ENCODE measurements around the gene RBM15. TPM values are rescaled to one million over a fixed set of nuclear protein-coding genes. Genes with fewer than 3 reads are reported as not detected.

Gene RBM15
- total RNA-seq, 3 donors from 2014 or later (not counting 1 experiment from before 2014, with no cell fraction given), result 81.8 to 109 (median 87.0) TPM

- intact Hi-C loops (cut with micrococcal nuclease), result no loop called here
- no peak for TF ChIP-seq CTCF (IDR thresholded peaks at IDR 0.05)
- H3K27ac Mint-ChIP-seq, result no peak overlapping the region
Measured at GRCh38 chr1:110319332-110320167, 19.6 kb upstream of the RBM15 start.

GRCh38 chr1:110320168-110320518, 19.0 kb upstream of the RBM15 start:
- Mint-ChIP-seq H3K9me3 (no peaks in the 10 kb centered on the region), H3K4me3 (no peak overlapping the region)
- ATAC-seq, result no peak

More at GRCh38 chr1:110319332-110320167, 19.6 kb upstream of the RBM15 start:
- ATAC-seq (no peak), DNase-seq (no peak)
- H3K4me3 ChIP-seq (ENCODE audit: low read length), result no peak overlapping the region
- Mint-ChIP-seq H3K9me3 (no peaks in the 10 kb centered on the region), H3K36me3 (no peaks in the 10 kb centered on the region), H3K27me3 (ENCODE audit: low read depth in 2 of 2) (no peaks in the 10 kb centered on the region), H3K4me3 (no peak overlapping the region), H3K4me1 (no peaks in the 10 kb centered on the region)
- WGBS (ENCODE audit: insufficient coverage), result 82% methylated on average over 3 of the region's 4 CpGs
- no peaks in the 10 kb centered on the region for H3K36me3 ChIP-seq (ENCODE audit: control insufficient read depth, insufficient read depth, low read length)
- H3K4me1 ChIP-seq (ENCODE audit: control insufficient read depth, insufficient read depth, low read length), result no peaks in the 10 kb centered on the region
- no peak overlapping the region for H3K27ac ChIP-seq (ENCODE audit: low read length)
- no peaks in the 10 kb centered on the region for H3K9me3 ChIP-seq (ENCODE audit: control insufficient read depth, insufficient read depth, low read length)
- no peaks in the 10 kb centered on the region for H3K27me3 ChIP-seq (ENCODE audit: control insufficient read depth, insufficient read depth, low read length)

GRCh38 chr1:110321045-110321444, 18.1 kb upstream of the RBM15 start:
- H3K36me3 Mint-ChIP-seq, result no peaks in the 10 kb centered on the region
- no peaks in the 10 kb centered on the region for H3K9me3 Mint-ChIP-seq
- H3K27me3 ChIP-seq (ENCODE audit: control insufficient read depth, insufficient read depth, low read length), result no peaks in the 10 kb centered on the region
- 83% methylated on average over 1 of the region's 2 CpGs for WGBS (ENCODE audit: insufficient coverage)
- H3K27ac Mint-ChIP-seq, result no peak overlapping the region
- no peaks in the 10 kb centered on the region for H3K4me1 ChIP-seq (ENCODE audit: control insufficient read depth, insufficient read depth, low read length)
- no peaks in the 10 kb centered on the region for H3K36me3 ChIP-seq (ENCODE audit: control insufficient read depth, insufficient read depth, low read length)
- H3K4me3 ChIP-seq (ENCODE audit: low read length), result no peak overlapping the region
- no peaks in the 10 kb centered on the region for H3K9me3 ChIP-seq (ENCODE audit: control insufficient read depth, insufficient read depth, low read length)
- intact Hi-C loops (cut with micrococcal nuclease), result no loop called here
- H3K27ac ChIP-seq (ENCODE audit: low read length), result no peak overlapping the region
- ATAC-seq, result no peak
- no peaks in the 10 kb centered on the region for H3K4me1 Mint-ChIP-seq
- TF ChIP-seq CTCF (IDR thresholded peaks at IDR 0.05), result no peak
- H3K27me3 Mint-ChIP-seq (ENCODE audit: low read depth in 2 of 2), result no peaks in the 10 kb centered on the region
- no peak overlapping the region for H3K4me3 Mint-ChIP-seq
- DNase-seq, result no peak

More at GRCh38 chr1:110320168-110320518, 19.0 kb upstream of the RBM15 start:
- 89% methylated on average over 1 of the region's 1 CpG for WGBS (ENCODE audit: insufficient coverage)
- intact Hi-C loops (cut with micrococcal nuclease), result no loop called here
- Histone ChIP-seq H3K27me3 (ENCODE audit: control insufficient read depth, insufficient read depth, low read length) (no peaks in the 10 kb centered on the region), H3K36me3 (ENCODE audit: control insufficient read depth, insufficient read depth, low read length) (no peaks in the 10 kb centered on the region), H3K9me3 (ENCODE audit: control insufficient read depth, insufficient read depth, low read length) (no peaks in the 10 kb centered on the region), H3K27ac (ENCODE audit: low read length) (no peak overlapping the region), H3K4me1 (ENCODE audit: control insufficient read depth, insufficient read depth, low read length) (no peaks in the 10 kb centered on the region), H3K4me3 (ENCODE audit: low read length) (no peak overlapping the region)
- DNase-seq, result no peak
- Mint-ChIP-seq H3K27me3 (ENCODE audit: low read depth in 2 of 2) (no peaks in the 10 kb centered on the region), H3K36me3 (no peaks in the 10 kb centered on the region), H3K4me1 (no peaks in the 10 kb centered on the region), H3K27ac (no peak overlapping the region)
- no peak for TF ChIP-seq CTCF (IDR thresholded peaks at IDR 0.05)

- Mint-ChIP-seq H3K27ac (no peak overlapping the region), H3K9me3 (no peaks in the 10 kb centered on the region), H3K27me3 (ENCODE audit: low read depth in 2 of 2) (no peaks in the 10 kb centered on the region), H3K4me1 (no peaks in the 10 kb centered on the region), H3K4me3 (no peak overlapping the region), H3K36me3 (no peaks in the 10 kb centered on the region)
- TF ChIP-seq CTCF (IDR thresholded peaks at IDR 0.05), result no peak
- Histone ChIP-seq H3K36me3 (ENCODE audit: control insufficient read depth, insufficient read depth, low read length) (no peaks in the 10 kb centered on the region), H3K9me3 (ENCODE audit: control insufficient read depth, insufficient read depth, low read length) (no peaks in the 10 kb centered on the region), H3K4me3 (ENCODE audit: low read length) (no peak overlapping the region), H3K27ac (ENCODE audit: low read length) (no peak overlapping the region), H3K27me3 (ENCODE audit: control insufficient read depth, insufficient read depth, low read length) (no peaks in the 10 kb centered on the region), H3K4me1 (ENCODE audit: control insufficient read depth, insufficient read depth, low read length) (no peaks in the 10 kb centered on the region)
- no peak for DNase-seq
- intact Hi-C loops (cut with micrococcal nuclease), result no loop called here
- no peak for ATAC-seq
- 93% methylated on average over 4 of the region's 4 CpGs for WGBS (ENCODE audit: insufficient coverage)
Measured at GRCh38 chr1:110321846-110322245, 17.3 kb upstream of the RBM15 start.

All from natural killer cell (primary cell).